SU-DHL-6 (cell line): ENCODE measurements around the gene PPP2R2B.

Experiments
- EZH2phosphoT487 ChIP-seq: fragments of 200-600 bp; sonication (generic), shearing (Covaris generic); conservative IDR thresholded peaks from 2 replicates; pipeline ENCODE4 v1.6.1; 2018; ENCODE audit warnings: mild to moderate bottlenecking, antibody characterized with exemption, low read length, moderate library complexity, mixed read lengths
- TF ChIP-seq, protein P1 (sequence below): fragments of 200-600 bp; sonication (generic); IDR thresholded peaks from one replicate; pipeline ENCODE4 v1.5.1; 2017; ENCODE audit warnings: antibody characterized with exemption, mild to moderate bottlenecking, low read length, moderate library complexity; ENCODE audit not compliant: insufficient read depth, poor library complexity, severe bottlenecking

DNA sequence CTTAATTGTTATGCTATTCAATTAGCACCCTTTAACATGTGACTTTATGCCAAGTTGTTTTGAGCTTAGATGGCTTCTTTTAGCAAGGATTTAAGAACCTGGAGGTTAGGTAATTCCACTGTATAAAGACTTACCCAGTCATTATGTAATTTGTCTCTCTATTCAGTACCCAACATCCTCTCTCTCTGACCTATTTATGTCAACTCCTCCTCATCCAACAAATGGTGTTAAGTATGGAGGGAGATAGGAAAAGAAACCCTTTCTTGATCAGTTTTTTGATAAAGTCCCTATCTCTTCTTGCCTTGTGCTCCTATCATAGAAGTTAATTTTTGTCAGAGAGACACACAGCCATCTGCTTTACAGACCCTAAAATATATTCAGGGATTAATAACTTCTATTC is 181.3 kb downstream of the PPP2R2B start:
- TF ChIP-seq, protein P1, sequence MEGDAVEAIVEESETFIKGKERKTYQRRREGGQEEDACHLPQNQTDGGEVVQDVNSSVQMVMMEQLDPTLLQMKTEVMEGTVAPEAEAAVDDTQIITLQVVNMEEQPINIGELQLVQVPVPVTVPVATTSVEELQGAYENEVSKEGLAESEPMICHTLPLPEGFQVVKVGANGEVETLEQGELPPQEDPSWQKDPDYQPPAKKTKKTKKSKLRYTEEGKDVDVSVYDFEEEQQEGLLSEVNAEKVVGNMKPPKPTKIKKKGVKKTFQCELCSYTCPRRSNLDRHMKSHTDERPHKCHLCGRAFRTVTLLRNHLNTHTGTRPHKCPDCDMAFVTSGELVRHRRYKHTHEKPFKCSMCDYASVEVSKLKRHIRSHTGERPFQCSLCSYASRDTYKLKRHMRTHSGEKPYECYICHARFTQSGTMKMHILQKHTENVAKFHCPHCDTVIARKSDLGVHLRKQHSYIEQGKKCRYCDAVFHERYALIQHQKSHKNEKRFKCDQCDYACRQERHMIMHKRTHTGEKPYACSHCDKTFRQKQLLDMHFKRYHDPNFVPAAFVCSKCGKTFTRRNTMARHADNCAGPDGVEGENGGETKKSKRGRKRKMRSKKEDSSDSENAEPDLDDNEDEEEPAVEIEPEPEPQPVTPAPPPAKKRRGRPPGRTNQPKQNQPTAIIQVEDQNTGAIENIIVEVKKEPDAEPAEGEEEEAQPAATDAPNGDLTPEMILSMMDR, result no peak
- no peak for TF ChIP-seq EZH2phosphoT487
